ENCODE measurements around the gene TMTC3. TPM values are rescaled to one million over a fixed set of nuclear protein-coding genes. Genes with fewer than 3 reads are reported as not detected.

The TMTC3 gene
- total RNA-seq, 1 experiment from 2014 or later, result 19.0 TPM

DNA sequence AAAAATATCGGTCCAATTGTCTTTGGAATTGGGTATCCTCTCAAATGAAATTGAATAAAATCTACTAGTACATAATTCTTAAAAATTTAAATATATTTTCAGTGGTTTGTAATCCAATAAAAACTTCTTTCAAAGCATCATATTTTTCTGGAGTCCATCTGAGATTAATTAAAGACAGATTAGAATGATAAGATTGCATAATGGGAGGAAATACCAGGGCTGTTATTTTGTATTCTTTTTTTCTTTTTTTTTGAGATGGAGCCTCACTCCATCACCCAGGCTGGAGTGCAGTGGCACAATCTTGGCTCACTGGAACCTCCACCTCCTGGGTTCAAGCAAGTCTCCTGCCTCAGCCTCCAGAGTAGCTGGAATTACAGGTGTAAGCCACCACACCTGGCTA lies 103.8 kb downstream of the TMTC3 start:
- BruUV-seq (replicated peaks), result no TSS peak
- H3K27ac Mint-ChIP-seq (ENCODE audit: low read depth, unreplicated experiment), result no peak overlapping the region
- ChIA-PET POLR2A (no interaction called here), CTCF (no interaction called here)
- H3K27me3 Mint-ChIP-seq (ENCODE audit: insufficient read depth, unreplicated experiment), result peaks cover 11% of the 10 kb centered on the region
- intact Hi-C loops (cut with micrococcal nuclease), result no loop called here
- no peak for DNase-seq (ENCODE audit: unreplicated experiment)
- H3K36me3 Mint-ChIP-seq (ENCODE audit: insufficient read depth, unreplicated experiment), result no peaks in the 10 kb centered on the region
- H3K4me3 Mint-ChIP-seq (ENCODE audit: unreplicated experiment), result no peak overlapping the region
- peaks cover 39% of the 10 kb centered on the region for H3K4me1 Mint-ChIP-seq (ENCODE audit: insufficient read depth, unreplicated experiment)
- H3K9me3 Mint-ChIP-seq (ENCODE audit: unreplicated experiment), result peaks cover 7% of the 10 kb centered on the region
- TF ChIP-seq, protein P1, sequence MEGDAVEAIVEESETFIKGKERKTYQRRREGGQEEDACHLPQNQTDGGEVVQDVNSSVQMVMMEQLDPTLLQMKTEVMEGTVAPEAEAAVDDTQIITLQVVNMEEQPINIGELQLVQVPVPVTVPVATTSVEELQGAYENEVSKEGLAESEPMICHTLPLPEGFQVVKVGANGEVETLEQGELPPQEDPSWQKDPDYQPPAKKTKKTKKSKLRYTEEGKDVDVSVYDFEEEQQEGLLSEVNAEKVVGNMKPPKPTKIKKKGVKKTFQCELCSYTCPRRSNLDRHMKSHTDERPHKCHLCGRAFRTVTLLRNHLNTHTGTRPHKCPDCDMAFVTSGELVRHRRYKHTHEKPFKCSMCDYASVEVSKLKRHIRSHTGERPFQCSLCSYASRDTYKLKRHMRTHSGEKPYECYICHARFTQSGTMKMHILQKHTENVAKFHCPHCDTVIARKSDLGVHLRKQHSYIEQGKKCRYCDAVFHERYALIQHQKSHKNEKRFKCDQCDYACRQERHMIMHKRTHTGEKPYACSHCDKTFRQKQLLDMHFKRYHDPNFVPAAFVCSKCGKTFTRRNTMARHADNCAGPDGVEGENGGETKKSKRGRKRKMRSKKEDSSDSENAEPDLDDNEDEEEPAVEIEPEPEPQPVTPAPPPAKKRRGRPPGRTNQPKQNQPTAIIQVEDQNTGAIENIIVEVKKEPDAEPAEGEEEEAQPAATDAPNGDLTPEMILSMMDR (IDR thresholded peaks at IDR 0.05; ENCODE audit: unreplicated experiment), result no peak

DNA sequence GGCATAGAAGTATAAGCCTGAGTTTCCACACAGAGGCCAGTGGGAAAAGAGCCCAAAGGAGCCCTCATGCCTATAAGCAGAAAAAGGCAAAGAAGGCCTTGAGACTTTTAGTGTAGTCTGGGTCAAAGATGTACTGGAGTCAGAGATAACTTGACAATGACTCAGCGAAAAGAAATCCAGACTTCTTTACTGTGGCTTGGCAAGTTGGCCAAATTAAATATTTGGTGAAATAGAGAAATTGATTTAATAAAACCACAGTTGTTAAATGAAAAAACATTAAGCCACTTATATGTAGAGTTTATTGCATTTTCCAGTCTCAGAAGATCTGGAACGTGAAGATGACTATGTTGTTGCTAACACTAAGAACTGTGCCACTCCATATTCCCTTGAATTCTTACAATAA lies 105.1 kb downstream of the TMTC3 start:
- H3K36me3 Mint-ChIP-seq (ENCODE audit: insufficient read depth, unreplicated experiment), result no peaks in the 10 kb centered on the region
- H3K27me3 Mint-ChIP-seq (ENCODE audit: insufficient read depth, unreplicated experiment), result peaks cover 11% of the 10 kb centered on the region
- peaks cover 7% of the 10 kb centered on the region for H3K9me3 Mint-ChIP-seq (ENCODE audit: unreplicated experiment)
- H3K4me3 Mint-ChIP-seq (ENCODE audit: unreplicated experiment), result no peak overlapping the region
- intact Hi-C loops (cut with micrococcal nuclease), result no loop called here
- TF ChIP-seq, protein P1 (IDR thresholded peaks at IDR 0.05; ENCODE audit: unreplicated experiment), result no peak
- no TSS peak for BruUV-seq (replicated peaks)
- DNase-seq (ENCODE audit: unreplicated experiment), result peak; percentile 79
- POLR2A ChIA-PET, result no interaction called here
- CTCF ChIA-PET, result no interaction called here
- peaks cover 33% of the 10 kb centered on the region for H3K4me1 Mint-ChIP-seq (ENCODE audit: insufficient read depth, unreplicated experiment)
- H3K27ac Mint-ChIP-seq (ENCODE audit: low read depth, unreplicated experiment), result peak overlapping the region; percentile 15

DNA sequence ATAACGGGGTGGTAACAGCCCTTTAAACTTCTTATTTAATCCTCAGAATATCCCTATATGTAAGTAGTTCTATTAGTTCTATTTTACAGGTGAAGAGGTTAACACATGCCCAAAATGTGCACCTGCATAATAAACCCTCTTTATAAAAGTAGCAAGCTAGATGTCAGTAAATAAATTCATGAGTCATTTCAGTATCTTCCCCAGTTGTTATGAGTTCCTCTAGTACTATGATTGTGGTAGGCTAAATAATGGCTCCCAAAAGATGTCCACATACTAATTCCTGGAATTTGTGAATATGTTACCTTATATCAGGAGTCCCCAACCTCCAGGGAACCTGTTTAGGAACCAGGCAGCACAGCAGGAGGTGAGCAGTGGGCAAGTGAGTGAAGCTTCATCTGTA lies 106.5 kb downstream of the TMTC3 start:
- POLR2A ChIA-PET, result interaction anchor here (0.7 kb wide), 1 partner anchor 233 kb away, joined by 3 read pairs; no protein-coding TSS in a partner anchor

More for the DNA sequence above, 106.5 kb downstream of the TMTC3 start:
- no peaks in the 10 kb centered on the region for H3K36me3 Mint-ChIP-seq (ENCODE audit: insufficient read depth, unreplicated experiment)
- DNase-seq (ENCODE audit: unreplicated experiment), result no peak
- TF ChIP-seq, protein P1 (IDR thresholded peaks at IDR 0.05; ENCODE audit: unreplicated experiment), result no peak
- CTCF ChIA-PET, result no interaction called here
- intact Hi-C loops (cut with micrococcal nuclease), result no loop called here
- H3K27me3 Mint-ChIP-seq (ENCODE audit: insufficient read depth, unreplicated experiment), result peaks cover 11% of the 10 kb centered on the region
- BruUV-seq (replicated peaks), result no TSS peak
- H3K4me1 Mint-ChIP-seq (ENCODE audit: insufficient read depth, unreplicated experiment), result peaks cover 25% of the 10 kb centered on the region
- no peak overlapping the region for H3K27ac Mint-ChIP-seq (ENCODE audit: low read depth, unreplicated experiment)
- H3K4me3 Mint-ChIP-seq (ENCODE audit: unreplicated experiment), result no peak overlapping the region
- peaks cover 7% of the 10 kb centered on the region for H3K9me3 Mint-ChIP-seq (ENCODE audit: unreplicated experiment)

Other genes with a start within 250 kb of the TMTC3 start
- gene C12orf50, start 112.9 kb upstream of the TMTC3 start, total RNA-seq (2022), result 0.29 TPM in 1 of 2 replicates, not detected in the other
- gene CEP290, start 219 bp upstream of the TMTC3 start, total RNA-seq (2022), result 18.7 and 22.3 TPM in 2 replicates